OCI-LY7 (cell line): ENCODE data around the gene GATA5. TPM values are rescaled to one million over a fixed set of nuclear protein-coding genes. Genes with fewer than 3 reads are reported as not detected.

Experiments
- Bru-seq: library from RNA; stranded (reverse); fragments of 400-500 nt; gene quantifications from one replicate; lab custom pipeline; 2021; lab: Mats Ljungman, UMichigan
- BruChase-seq, 2 experiments: library from RNA; stranded (reverse); fragments of 400-500 nt; gene quantifications; one replicate each; lab custom pipeline; 2021; lab: Mats Ljungman, UMichigan
- BruUV-seq: library from RNA; stranded (reverse); fragments of 400-500 nt; replicated peaks from 2 replicates; lab custom pipeline; 2021; lab: Mats Ljungman, UMichigan
- CTCF ChIA-PET: fragments of 300-600 bp; sonication (Branson Sonifier 250); formaldehyde crosslinking; loops from one replicate; lab custom pipeline; 2022; ENCODE audit warnings: antibody characterized with exemption; ENCODE audit not compliant: unreplicated experiment; lab: Charles Lee
- POLR2A ChIA-PET: fragments of 300-600 bp; sonication (Branson Sonifier 250); formaldehyde crosslinking; loops from one replicate; lab custom pipeline; 2022; ENCODE audit warnings: antibody characterized with exemption; lab: Charles Lee
- DNase-seq: peaks from one replicate; pipeline ENCODE4 v3.0.0-alpha.2; 2015; ENCODE audit warnings: low spot score
- H2AFZ ChIP-seq: fragments of 200-600 bp; sonication (generic), shearing (Covaris generic); 2 replicates; pipeline ENCODE4 v1.6.1; 2014; ENCODE audit warnings: mild to moderate bottlenecking, antibody characterized with exemption, low read length, moderate library complexity
- H3K27ac ChIP-seq: fragments of 200-600 bp; sonication (generic); 2 replicates; pipeline ENCODE4 v1.5.1; 2014; ENCODE audit warnings: mixed run types, low read depth, mild to moderate bottlenecking, moderate library complexity, low read length, inconsistent platforms; ENCODE audit not compliant: poor library complexity, severe bottlenecking
- H3K36me3 ChIP-seq: fragments of 200-600 bp; sonication (generic); 2 replicates; pipeline ENCODE4 v1.6.1; 2014; ENCODE audit warnings: mild to moderate bottlenecking, antibody characterized with exemption, low read length, moderate library complexity, mixed read lengths; ENCODE audit not compliant: insufficient read depth
- H3K4me1 ChIP-seq: fragments of 200-600 bp; sonication (generic); 2 replicates; pipeline ENCODE4 v1.5.1; 2014; ENCODE audit warnings: mild to moderate bottlenecking, low read length; ENCODE audit not compliant: insufficient read depth, poor library complexity, severe bottlenecking
- H3K4me2 ChIP-seq: fragments of 200-600 bp; sonication (generic); 2 replicates; pipeline ENCODE4 v1.6.1; 2014; ENCODE audit warnings: mild to moderate bottlenecking, low read length
- H3K4me3 ChIP-seq: fragments of 200-600 bp; sonication (generic); 2 replicates; pipeline ENCODE4 v1.5.1; 2014; ENCODE audit warnings: mild to moderate bottlenecking, low read depth, low read length; ENCODE audit not compliant: poor library complexity, severe bottlenecking
- H3K79me2 ChIP-seq: fragments of 200-600 bp; sonication (generic); 2 replicates; pipeline ENCODE4 v1.6.1; 2016; ENCODE audit warnings: low read depth, mild to moderate bottlenecking, low read length, moderate library complexity, mixed read lengths; ENCODE audit not compliant: insufficient read depth
- H3K9me2 ChIP-seq: fragments of 200-600 bp; sonication (generic); 2 replicates; pipeline ENCODE4 v1.6.1; 2016; ENCODE audit warnings: mild to moderate bottlenecking, low read length, mixed read lengths; ENCODE audit not compliant: insufficient read depth
- H3K9me3 ChIP-seq: fragments of 200-600 bp; sonication (generic); 2 replicates; pipeline ENCODE4 v1.6.1; 2014; ENCODE audit warnings: mild to moderate bottlenecking, mixed run types, low read length, mixed read lengths
- H4K20me1 ChIP-seq: fragments of 200-600 bp; sonication (generic); 2 replicates; pipeline ENCODE4 v1.6.1; 2014; ENCODE audit warnings: mild to moderate bottlenecking, antibody characterized with exemption, low read length, moderate library complexity, mixed read lengths; ENCODE audit not compliant: insufficient read depth
- CTCF ChIP-seq: fragments of 200-600 bp; sonication (generic); conservative IDR thresholded peaks from 2 replicates; pipeline ENCODE4 v1.5.1; 2014; ENCODE audit warnings: mild to moderate bottlenecking, antibody characterized with exemption, low read length, moderate library complexity, mixed read lengths
- EZH2phosphoT487 ChIP-seq: fragments of 200-600 bp; sonication (generic); IDR thresholded peaks from 2 replicates; pipeline ENCODE4 v1.6.1; 2018; ENCODE audit warnings: low read depth, borderline replicate concordance, mild to moderate bottlenecking, mixed run types, antibody characterized with exemption, low read length, moderate library complexity, mixed read lengths
- intact Hi-C: fragments of 100-400 bp; cut with micrococcal nuclease; formaldehyde crosslinking; loops from one replicate; pipeline ENCODE4 v1.10.0; 2022; ENCODE audit not compliant: unreplicated experiment
- long read RNA-seq: library from polyadenylated mRNA; stranded (forward); transcript quantifications from one replicate; pipeline ENCODE4 v2.0.0, GENCODE V29; 2022
- total RNA-seq, 2 experiments: library from RNA; depleted of rRNA in 1 of 2; stranded (reverse); fragments of >200 nt in 1 of 2; shearing (Covaris generic) in 1 of 2; gene quantifications; 2 replicates each; pipeline ENCODE4 v1.2.3, GENCODE V29; 2014 to 2022

The GATA5 gene
- not detected in 2 replicates for total RNA-seq (2014; rRNA removed; shearing (Covaris generic))
- total RNA-seq (2022): not detected in 2 replicates
- not detected for Bru-seq, nascent RNA
- not detected for BruChase-seq, experiment 1, labeled RNA remaining after a 6-hour chase
- not detected for BruChase-seq, experiment 2, labeled RNA remaining after a 2-hour chase
- long read RNA-seq: 0 reads

GRCh38 chr20:62475772-62476055, at the start of gene GATA5:
Gene GATA5, minus strand, starts transcription at chr20:62475995. Its CDS starts 474 bp downstream, at chr20:62475521.
- no peak within 1 kb of the TSS for H3K27ac ChIP-seq
- H4K20me1 ChIP-seq: no peaks in the 10 kb centered on the region
- no peaks in the 10 kb centered on the region for H3K4me1 ChIP-seq
- no peaks in the 10 kb centered on the region for H3K9me2 ChIP-seq
- no peak within 1 kb of the TSS for H3K4me3 ChIP-seq
- no peaks in the 10 kb centered on the region for H3K9me3 ChIP-seq
- intact Hi-C loops: no loop called here
- no peak for DNase-seq
- POLR2A ChIA-PET: no interaction called here
- no peak within 1 kb of the TSS for H2AFZ ChIP-seq
- CTCF ChIA-PET: no interaction called here
- no peaks in the 10 kb centered on the region for H3K79me2 ChIP-seq
- H3K36me3 ChIP-seq: no peaks in the 10 kb centered on the region
- no TSS peak for BruUV-seq
- no peak within 1 kb of the TSS for H3K4me2 ChIP-seq
- TF ChIP-seq CTCF (no peak), EZH2phosphoT487 (no peak)

- Histone ChIP-seq H3K9me2 (no peaks in the 10 kb centered on the region), H3K27ac (no peak overlapping the region), H2AFZ (no peak overlapping the region), H3K4me3 (no peak overlapping the region), H3K36me3 (no peaks in the 10 kb centered on the region), H3K79me2 (no peaks in the 10 kb centered on the region), H4K20me1 (no peaks in the 10 kb centered on the region), H3K9me3 (no peaks in the 10 kb centered on the region), H3K4me2 (no peak overlapping the region), H3K4me1 (no peaks in the 10 kb centered on the region)
- intact Hi-C loops: no loop called here
- CTCF ChIA-PET: no interaction called here
- no peak for TF ChIP-seq EZH2phosphoT487
- TF ChIP-seq CTCF: no peak
- DNase-seq: no peak
- no TSS peak for BruUV-seq
- POLR2A ChIA-PET: no interaction called here
Measured at GRCh38 chr20:62525014-62525413, 49.2 kb upstream of the GATA5 start.

DNA sequence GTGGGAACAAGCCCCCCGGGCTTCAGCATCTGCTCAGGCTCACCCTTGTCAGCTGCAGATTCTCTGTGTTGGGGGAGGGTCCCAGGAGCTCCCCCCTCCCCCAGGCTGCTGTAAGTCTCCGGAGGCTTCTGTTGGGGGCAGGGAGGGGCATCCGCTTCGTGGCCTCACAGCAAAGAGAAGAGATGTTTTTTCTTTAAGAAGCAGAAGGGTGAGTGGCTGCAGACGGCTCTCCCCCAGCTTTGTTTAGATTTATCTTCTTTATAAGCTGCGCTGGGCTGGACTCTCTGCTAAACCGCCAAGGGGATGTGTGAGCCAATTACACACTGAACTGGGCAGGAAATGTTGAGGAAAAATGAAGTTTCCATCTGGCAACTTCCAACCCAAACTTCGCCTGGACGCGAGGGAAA, 48.7 kb upstream of the GATA5 start:
- no peak overlapping the region for H3K27ac ChIP-seq
- H2AFZ ChIP-seq: no peak overlapping the region
- H3K4me1 ChIP-seq: no peaks in the 10 kb centered on the region
- H3K36me3 ChIP-seq: no peaks in the 10 kb centered on the region
- intact Hi-C loops: no loop called here
- H4K20me1 ChIP-seq: no peaks in the 10 kb centered on the region
- POLR2A ChIA-PET: no interaction called here
- no peaks in the 10 kb centered on the region for H3K9me3 ChIP-seq
- TF ChIP-seq EZH2phosphoT487: 0 out of 2 replicates have a peak, but pooled peaks have one; percentile 4
- no peak for TF ChIP-seq CTCF
- no peak for DNase-seq
- no peak overlapping the region for H3K4me2 ChIP-seq
- BruUV-seq: no TSS peak
- H3K9me2 ChIP-seq: no peaks in the 10 kb centered on the region
- no peak overlapping the region for H3K4me3 ChIP-seq
- H3K79me2 ChIP-seq: no peaks in the 10 kb centered on the region
- CTCF ChIA-PET: no interaction called here
